RWPE2 (cell line): ENCODE results near the gene ERCC2.
A peak's percentile ranks its signal among the peaks of the same experiment; 100 is the strongest.

Experiments
- ATAC-seq: fragments of 200-7000 bp; cut with Tn5 transposase; 3 replicates; pipeline ENCODE4 v1.9.1; 2021; ENCODE audit warnings: low read depth
- DNase-seq: peaks from one replicate; pipeline ENCODE4 v3.0.0-alpha.2; 2020; ENCODE audit warnings: low spot score
- H3K27ac ChIP-seq: fragments of 450-650 bp; 2 replicates; pipeline ENCODE4 v1.5.1; 2017; ENCODE audit warnings: mild to moderate bottlenecking; ENCODE audit not compliant: poor library complexity, severe bottlenecking
- H3K27me3 ChIP-seq: fragments of 250-450 bp; sonication (Bioruptor Pico); 2 replicates; pipeline ENCODE4 v1.5.1; 2021; ENCODE audit warnings: mild to moderate bottlenecking, moderate library complexity; ENCODE audit not compliant: insufficient read depth, poor library complexity, severe bottlenecking
- H3K36me3 ChIP-seq: fragments of 250-450 bp; sonication (Bioruptor Pico); 2 replicates; pipeline ENCODE4 v1.5.1; 2020; ENCODE audit warnings: low read depth, mild to moderate bottlenecking, moderate library complexity
- H3K4me1 ChIP-seq: fragments of 250-450 bp; sonication (Bioruptor Pico); 2 replicates; pipeline ENCODE4 v1.5.1; 2021; ENCODE audit warnings: mild to moderate bottlenecking, moderate library complexity; ENCODE audit not compliant: insufficient read depth, poor library complexity, severe bottlenecking
- H3K4me3 ChIP-seq: fragments of 250-450 bp; sonication (Bioruptor Pico); 2 replicates; pipeline ENCODE4 v1.5.1; 2021; ENCODE audit warnings: mild to moderate bottlenecking, moderate library complexity; ENCODE audit not compliant: severe bottlenecking
- H3K9me3 ChIP-seq: fragments of 250-450 bp; sonication (Bioruptor Pico); 2 replicates; pipeline ENCODE4 v1.5.1; 2021; ENCODE audit warnings: mild to moderate bottlenecking, moderate library complexity; ENCODE audit not compliant: severe bottlenecking
- TF ChIP-seq, protein P1 (sequence below): fragments of 450-650 bp; IDR thresholded peaks from one replicate; pipeline ENCODE4 v1.5.1; 2017; ENCODE audit warnings: mild to moderate bottlenecking, moderate library complexity; ENCODE audit not compliant: poor library complexity, severe bottlenecking

The ERCC2 gene

DNA sequence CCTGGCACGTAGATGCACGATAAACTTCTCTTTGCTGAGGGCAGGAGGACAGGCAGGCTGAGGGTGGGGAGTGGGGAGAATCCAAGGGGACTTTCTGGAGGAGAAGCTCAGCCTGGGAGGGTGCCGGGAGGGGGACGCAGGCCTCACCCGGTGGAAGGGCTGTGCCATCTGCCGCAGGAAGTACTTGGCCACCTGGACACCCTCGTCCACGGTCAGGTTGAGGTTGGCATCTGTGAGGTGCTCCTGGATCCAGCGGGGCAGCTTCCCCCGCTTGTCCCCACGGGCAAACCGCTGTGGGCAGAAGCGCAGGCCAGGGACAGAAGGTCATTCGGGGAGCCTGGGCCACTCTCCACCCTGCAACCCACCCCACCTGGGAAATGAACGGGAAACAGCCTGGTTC is 18.3 kb downstream of the ERCC2 start:
- Histone ChIP-seq H3K4me1 (no peaks in the 10 kb centered on the region), H3K27ac (no peak overlapping the region), H3K36me3 (peaks cover 69% of the 10 kb centered on the region), H3K4me3 (no peak overlapping the region), H3K27me3 (no peaks in the 10 kb centered on the region), H3K9me3 (no peaks in the 10 kb centered on the region)
- ATAC-seq (no peak), DNase-seq (no peak)
- TF ChIP-seq, protein P1, sequence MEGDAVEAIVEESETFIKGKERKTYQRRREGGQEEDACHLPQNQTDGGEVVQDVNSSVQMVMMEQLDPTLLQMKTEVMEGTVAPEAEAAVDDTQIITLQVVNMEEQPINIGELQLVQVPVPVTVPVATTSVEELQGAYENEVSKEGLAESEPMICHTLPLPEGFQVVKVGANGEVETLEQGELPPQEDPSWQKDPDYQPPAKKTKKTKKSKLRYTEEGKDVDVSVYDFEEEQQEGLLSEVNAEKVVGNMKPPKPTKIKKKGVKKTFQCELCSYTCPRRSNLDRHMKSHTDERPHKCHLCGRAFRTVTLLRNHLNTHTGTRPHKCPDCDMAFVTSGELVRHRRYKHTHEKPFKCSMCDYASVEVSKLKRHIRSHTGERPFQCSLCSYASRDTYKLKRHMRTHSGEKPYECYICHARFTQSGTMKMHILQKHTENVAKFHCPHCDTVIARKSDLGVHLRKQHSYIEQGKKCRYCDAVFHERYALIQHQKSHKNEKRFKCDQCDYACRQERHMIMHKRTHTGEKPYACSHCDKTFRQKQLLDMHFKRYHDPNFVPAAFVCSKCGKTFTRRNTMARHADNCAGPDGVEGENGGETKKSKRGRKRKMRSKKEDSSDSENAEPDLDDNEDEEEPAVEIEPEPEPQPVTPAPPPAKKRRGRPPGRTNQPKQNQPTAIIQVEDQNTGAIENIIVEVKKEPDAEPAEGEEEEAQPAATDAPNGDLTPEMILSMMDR = no peak

DNA sequence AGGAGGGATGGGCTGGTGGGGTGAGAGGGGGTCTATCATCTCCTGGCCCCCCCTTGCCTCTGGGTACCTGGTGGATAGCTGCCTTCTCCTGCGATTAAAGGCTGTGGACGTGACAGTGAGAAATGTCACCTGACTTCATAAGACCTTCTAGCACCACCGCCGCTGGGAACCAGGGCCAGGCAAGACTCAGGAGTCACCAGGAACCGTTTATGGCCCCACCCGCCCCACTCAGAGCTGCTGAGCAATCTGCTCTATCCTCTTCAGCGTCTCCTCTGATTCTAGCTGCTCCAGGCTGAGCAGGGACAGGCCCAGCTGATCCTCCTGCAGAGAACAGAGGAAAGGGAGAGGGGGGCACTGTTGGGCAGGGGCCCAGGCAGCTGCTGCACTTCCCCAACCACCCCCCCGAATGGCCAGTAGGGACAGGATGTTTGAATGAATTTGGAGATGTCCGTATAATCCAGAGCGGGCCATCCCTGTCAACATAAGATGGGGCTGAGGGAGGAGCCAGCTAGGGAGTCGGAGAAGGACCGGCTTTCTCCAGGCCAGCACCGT is 18.9 kb downstream of the ERCC2 start:
- Histone ChIP-seq H3K4me3 (no peak overlapping the region), H3K36me3 (peaks cover 64% of the 10 kb centered on the region), H3K27ac (no peak overlapping the region), H3K27me3 (no peaks in the 10 kb centered on the region), H3K9me3 (no peaks in the 10 kb centered on the region), H3K4me1 (no peaks in the 10 kb centered on the region)
- ATAC-seq = 0 out of 3 replicates have a peak, but pooled peaks have one; percentile 8
- peak; percentile 65 for DNase-seq
- TF ChIP-seq, protein P1 = no peak

DNA sequence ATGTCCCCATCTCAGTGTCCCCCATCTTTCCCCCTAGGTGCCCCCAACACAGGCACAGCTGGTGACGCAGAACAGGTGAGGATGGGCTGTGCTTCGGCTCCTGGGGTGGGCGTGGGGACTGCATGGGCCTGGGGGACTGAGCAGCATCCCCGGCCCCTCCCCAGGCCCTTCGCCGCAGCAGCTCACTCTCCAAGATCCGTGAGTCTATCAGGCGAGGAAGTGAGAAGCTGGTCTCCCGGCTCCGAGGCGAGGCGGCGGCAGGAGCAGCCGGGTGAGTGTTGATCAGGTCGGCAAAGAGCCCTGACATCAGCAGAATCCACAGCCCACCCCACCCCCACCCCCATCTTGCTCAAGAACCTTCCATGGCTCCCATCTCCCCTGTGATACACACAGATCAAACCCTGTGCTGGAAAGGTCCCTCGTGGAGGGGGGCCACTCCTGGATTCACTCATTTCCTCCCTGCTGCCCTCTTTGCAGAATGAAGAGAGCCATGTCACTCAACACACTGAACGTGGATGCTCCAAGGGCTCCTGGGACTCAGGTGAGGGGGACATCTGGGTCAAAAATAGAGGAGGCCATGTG is 19.8 kb downstream of the ERCC2 start:
- no peaks in the 10 kb centered on the region for H3K27me3 ChIP-seq
- H3K36me3 ChIP-seq = peaks cover 54% of the 10 kb centered on the region
- ATAC-seq (no peak), DNase-seq (no peak)
- no peaks in the 10 kb centered on the region for H3K9me3 ChIP-seq
- H3K4me3 ChIP-seq = no peak overlapping the region
- H3K27ac ChIP-seq = no peak overlapping the region
- TF ChIP-seq, protein P1 = no peak
- H3K4me1 ChIP-seq = no peaks in the 10 kb centered on the region

DNA sequence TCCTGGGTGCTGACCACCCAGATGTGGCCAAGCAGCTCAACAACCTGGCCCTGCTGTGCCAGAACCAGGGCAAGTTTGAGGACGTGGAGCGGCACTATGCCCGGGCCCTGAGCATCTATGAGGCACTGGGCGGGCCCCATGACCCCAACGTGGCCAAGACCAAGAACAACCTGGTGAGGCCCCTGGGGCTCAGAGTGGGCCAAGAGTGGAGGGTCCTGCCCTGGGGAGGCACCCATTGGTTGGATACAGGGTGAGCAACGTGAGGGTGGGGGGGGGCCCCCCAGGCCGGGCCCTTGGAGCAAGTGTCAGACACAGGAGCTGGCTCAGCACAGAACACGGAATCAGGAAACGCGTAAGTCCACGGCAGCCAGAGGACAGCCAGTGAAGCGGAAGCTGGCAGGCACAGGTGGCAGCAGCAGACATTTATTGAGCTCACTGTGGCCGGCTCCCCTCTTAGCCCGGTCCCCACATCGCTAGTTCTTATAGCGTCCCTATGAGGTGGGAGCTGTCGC is 20.9 kb downstream of the ERCC2 start:
- peaks cover 44% of the 10 kb centered on the region for H3K36me3 ChIP-seq
- no peak overlapping the region for H3K27ac ChIP-seq

More for the DNA sequence above, 20.9 kb downstream of the ERCC2 start:
- TF ChIP-seq, protein P1 = no peak
- H3K4me3 ChIP-seq = no peak overlapping the region
- ATAC-seq (no peak), DNase-seq (no peak)
- no peaks in the 10 kb centered on the region for H3K27me3 ChIP-seq
- no peaks in the 10 kb centered on the region for H3K9me3 ChIP-seq
- H3K4me1 ChIP-seq = peaks cover 5% of the 10 kb centered on the region
